Right kidney (tissue), 1 donor: ENCODE data around the gene RNF151.
"Not testable (repeated sequence)": the region's sequence is repeated elsewhere in the genome, so short reads cannot be mapped to it uniquely, and the experiment has no call there.

Experiments used
- DNase-seq: peaks from one replicate; pipeline ENCODE4 v3.0.0-alpha.2; 2016

Gene RNF151

DNA sequence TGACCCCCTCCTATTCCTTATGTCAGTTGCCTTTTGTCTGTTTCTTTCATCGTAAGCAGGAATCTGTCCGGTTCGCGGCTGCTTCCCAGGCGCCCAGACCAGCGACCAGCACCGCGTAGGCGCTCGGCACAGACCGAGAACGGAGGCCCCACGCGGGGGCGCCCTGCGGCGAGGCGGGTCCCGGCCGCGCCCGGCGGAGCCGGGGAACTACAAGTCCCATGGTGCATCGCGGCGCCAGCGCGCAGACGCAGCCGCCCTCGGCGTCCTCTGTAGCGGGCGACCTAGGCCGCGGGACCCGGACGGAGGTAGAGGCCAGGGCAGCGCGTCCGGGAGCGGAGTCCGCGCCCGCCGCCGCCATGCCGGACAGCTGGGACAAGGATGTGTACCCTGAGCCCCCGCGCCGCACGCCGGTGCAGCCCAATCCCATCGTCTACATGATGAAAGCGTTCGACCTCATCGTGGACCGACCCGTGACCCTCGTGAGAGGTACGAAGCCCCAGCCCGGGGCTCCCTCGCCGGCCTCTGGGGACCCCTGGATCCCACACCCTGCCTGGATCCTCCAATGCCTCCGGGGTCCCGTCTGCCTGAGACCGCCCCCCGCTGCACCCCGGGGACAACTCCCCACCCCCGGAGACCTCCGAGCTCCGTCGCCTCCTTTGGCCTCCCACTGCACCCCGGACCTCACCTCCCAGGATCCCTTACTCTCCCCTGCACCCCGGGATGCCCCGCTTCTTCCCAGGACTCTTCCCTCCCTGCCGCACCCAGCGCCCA is 7.2 kb upstream of the RNF151 start, which contains the start of gene NDUFB10:
TSS of gene NDUFB10 (plus strand) at position 270 of the 771 bp plus-strand sequence. CDS start at position 357, 87 bp downstream.
- DNase-seq: peak; percentile 91

- no peak for DNase-seq
Observed at GRCh38 chr16:1960665-1961630, 5.7 kb upstream of the RNF151 start.

- no peak for DNase-seq
Observed at GRCh38 chr16:1961651-1962067, 5.0 kb upstream of the RNF151 start.

DNA sequence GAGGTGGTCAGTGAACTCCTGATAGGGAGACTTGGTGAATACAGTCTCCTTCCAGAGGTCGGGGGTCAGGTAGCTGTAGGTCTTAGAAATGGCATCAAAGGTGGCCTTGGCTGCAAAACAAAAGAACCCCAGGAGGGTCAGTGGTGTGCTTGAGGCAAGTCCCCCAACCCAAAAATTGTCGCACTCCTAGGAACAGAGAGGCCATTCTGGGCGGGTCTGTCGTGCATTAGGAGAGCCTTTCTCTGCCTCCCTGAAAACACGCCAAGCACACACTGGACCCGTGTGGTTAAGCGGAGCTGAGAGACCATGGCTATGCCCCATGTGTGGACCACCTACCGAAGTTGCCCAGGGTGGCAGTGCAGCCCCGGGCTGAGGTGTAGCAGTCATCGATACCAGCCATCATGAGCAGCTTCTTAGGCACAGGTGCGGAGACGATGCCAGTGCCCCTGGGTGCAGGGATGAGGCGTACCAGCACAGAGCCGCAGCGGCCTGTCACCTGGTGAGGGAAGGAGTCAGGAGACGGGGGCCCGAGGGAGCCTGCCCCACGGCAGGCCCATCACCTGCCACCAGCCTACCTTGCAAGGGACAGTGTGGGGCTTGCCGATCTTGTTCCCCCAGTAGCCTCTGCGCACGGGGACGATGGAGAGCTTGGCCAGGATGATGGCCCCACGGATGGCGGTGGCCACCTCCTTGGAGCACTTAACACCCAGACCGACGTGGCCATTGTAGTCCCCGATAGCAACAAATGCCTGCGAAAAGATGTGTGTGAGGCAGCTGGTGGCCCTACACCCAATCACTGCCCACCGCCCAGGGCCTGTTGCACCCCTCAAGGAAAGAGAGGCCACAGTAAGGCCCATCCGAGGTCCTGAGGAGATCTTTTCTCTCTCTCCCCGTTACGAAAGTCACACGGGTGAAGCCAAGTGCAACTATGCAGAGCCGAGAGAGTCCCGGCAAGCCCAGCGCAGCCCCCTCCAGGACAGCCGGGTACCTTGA is 4.2 kb upstream of the RNF151 start:
- not testable (repeated sequence) for DNase-seq

DNA sequence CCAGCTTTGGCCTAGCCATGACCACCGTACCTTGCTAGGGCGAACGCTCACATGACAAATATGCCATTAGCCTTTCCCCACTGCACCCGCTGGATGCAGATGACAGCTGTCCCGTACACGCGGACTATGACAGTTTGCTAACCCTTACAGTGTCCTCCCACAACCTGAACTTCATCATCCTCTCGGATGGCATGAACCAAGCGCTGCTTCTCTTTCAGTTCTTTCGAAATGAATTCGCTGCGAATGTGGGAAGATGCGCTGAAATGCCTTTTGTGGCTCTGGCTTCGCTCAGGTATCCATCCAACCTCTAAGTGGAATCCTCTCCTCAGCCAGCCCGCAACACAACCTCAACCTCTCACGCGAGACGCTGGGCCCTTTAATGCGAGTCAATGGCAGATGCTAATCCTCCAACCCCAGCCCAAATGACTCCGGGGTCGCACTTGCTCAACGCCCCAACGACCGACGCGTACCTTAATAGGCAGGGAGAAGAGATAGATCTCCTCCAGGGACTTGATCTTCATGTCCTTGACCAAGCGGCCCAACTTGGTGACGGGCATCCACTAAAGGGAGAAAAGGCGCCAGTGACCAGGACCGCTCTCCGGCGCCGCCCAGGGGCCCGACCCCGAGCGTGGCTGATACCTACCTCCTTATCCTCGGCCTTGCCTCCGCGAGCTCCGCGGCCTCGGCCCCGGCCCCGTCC is 2.7 kb upstream of the RNF151 start:
- DNase-seq: no peak

- DNase-seq: peak; percentile 96
Observed at GRCh38 chr16:1964506-1965395, 1.9 kb upstream of the RNF151 start, which contains the start of gene RPS2. RPS2 (minus strand) TSS chr16:1964826; CDS start chr16:1964625, 201 bp downstream.

DNA sequence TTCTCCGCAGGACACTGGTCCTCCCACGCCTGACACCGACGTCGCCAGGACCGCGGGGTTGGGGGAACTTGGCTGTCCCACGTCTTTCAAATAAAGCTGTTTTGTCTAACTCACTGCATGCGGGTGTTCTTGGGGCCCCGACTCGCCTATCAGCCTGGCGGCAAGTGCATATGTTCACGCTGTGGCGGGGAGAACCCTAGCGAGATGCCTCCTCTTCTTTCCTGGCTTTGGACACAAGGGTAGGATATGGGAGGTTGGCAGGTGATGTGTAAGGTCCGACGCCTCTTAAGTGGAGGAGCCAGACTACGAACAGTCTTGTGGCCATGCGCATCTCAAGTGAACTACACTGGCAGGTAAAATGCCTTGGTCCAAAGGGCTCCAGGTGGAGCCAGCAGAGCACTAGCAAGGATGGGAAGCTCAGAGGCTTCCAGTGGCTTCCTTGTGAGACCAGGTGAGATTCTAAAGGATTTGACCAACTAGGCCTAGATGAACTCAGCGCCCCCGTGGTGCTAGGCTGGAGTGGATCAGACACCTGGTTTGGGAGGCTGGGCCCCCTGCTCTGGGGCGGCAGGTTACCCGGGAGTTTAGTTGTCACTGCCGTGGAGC is 1.2 kb upstream of the RNF151 start:
- DNase-seq: no peak

- DNase-seq: no peak
Observed at GRCh38 chr16:1968146-1968953, 1.7 kb downstream of the RNF151 start.

DNA sequence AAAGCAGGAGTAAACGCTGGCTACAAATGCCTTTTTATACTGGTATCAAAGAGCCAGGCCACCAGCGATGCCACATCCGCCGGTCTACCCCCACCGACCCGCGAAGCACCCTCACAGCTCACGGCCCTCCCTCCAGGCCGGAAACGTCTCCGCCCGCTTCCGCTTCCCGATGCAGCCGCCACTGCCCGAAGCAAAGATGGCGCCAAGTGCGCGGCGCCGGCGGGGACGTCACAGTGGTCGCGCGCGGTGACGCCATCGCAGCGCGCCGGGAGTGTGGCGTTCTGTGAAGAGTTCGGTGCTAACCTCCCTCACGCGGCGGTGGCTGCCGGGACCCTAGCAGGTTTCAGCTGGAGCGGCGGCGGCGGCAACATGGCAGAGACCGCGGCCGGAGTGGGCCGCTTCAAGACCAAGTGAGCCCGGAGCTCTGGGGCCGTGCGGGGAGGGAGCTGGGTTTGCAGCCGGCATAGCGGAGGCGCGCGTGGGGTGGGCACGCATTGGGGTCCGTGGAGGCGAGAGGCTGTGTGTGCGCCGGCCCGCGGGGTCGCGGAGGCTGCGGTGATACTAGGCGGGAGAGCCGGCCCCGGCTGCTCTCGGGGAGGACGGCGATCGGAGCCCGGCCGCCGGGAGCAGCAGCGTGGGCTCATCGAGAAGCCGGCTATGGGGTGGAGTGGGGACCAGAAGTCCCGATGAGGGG is 5.3 kb downstream of the RNF151 start, which contains the start of gene TBL3:
TSS of gene TBL3 (plus strand) at position 258 of the 694 bp plus-strand sequence. CDS start at position 370, 112 bp downstream.
- peak; percentile 95 for DNase-seq

GRCh38 chr16:1972490-1972877 is 5.8 kb downstream of the RNF151 start:
- DNase-seq: no peak

DNA sequence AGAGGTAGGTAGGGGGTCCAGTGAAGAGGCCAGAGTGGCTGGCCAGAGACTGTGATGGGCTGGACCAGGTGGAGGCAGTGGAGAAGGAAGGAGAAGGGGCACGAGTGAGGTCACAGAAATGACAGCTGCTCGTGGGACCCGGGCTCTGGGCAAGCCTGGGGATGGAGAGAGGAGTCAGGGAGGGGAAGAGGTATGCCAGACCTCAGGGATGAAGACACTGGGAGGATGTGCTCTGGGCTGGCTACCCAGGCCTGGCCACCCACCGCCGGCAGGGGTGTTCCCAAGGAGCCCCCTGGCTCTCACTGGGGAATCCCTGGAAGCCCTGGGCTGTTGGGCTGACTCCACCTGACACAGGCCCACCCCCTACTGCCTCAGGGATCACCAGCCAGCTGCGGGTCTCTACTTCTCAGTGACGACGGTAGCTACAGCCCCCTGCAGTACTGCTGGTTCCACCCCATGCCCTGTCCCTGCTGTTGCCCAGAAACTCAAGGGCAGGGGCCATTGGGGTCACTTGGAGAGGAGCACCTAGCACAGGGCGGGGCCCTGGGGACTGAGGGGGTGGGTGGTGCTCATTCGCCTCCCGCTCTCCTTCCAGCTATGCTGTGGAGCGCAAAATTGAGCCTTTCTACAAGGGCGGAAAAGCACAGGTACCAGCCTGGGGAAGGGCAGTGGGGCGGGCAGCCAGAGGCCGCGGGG is 7.0 kb downstream of the RNF151 start:
- DNase-seq: no peak

DNA sequence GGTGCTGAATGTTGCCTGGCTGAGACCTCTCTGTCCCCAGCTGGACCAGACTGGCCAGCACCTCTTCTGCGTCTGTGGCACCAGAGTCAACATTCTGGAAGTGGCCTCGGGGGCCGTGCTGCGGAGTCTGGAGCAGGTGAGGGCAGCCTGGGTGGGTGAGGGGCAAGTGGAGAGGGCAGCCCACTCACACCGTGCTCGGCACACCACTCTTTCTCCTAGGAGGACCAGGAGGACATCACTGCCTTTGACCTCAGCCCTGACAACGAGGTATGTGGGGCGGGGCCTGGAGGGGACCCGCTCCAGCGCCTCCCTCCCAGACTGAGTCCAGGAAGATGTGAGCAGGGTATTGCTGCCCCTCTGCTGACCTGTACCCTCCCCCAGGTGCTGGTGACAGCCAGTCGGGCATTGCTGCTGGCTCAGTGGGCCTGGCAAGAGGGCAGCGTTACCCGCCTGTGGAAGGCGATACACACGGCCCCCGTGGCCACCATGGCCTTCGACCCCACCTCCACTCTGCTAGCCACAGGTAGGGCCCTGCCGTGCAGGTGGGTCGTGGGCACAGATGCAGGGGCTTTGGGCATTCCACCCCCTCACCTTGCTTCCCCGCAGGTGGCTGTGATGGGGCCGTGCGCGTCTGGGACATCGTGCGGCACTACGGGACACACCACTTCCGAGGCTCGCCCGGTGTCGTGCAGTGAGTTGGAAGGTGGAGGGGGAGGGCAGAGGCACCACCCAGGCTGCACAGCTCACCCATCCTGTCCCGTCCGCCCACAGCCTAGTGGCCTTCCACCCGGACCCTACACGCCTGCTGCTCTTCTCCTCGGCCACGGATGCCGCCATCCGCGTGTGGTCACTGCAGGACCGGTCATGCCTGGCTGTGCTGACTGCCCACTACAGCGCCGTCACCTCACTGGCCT is 7.8 kb downstream of the RNF151 start:
- no peak for DNase-seq

GRCh38 chr16:1975432-1976215 is 9.0 kb downstream of the RNF151 start:
- DNase-seq: no peak

DNA sequence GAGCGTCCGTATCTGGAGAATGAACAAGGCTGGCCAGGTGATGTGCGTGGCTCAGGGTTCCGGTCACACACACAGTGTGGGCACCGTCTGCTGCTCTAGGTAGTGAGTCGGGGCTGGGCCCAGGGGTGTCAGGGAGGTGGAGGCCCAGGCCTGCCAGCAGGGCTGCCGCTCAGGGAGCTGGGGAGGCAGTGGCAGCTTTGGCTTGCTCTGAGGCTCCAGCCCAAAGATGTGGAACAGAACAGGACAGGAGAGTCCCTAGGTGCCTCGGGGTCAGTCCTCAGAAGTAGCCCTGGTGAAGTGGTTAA is 9.5 kb downstream of the RNF151 start:
- no peak for DNase-seq
